Endothelial cell of umbilical vein (primary cell): ENCODE measurements around the gene CNNM2. TPM values are rescaled to one million over a fixed set of nuclear protein-coding genes. Genes with fewer than 3 reads are reported as not detected.

Experiments
- BruUV-seq: library from RNA; stranded (reverse); fragments of 400-500 nt; replicated peaks from 2 replicates; lab custom pipeline; 2021; lab: Mats Ljungman, UMichigan
- CTCF ChIA-PET: fragments of 300-600, 350-600 bp; sonication (Branson Sonifier 250); formaldehyde crosslinking; loops from one replicate; lab custom pipeline; 2021; ENCODE audit warnings: antibody characterized with exemption, inconsistent platforms; lab: Charles Lee
- POLR2A ChIA-PET: fragments of 300-600, 350-600 bp; sonication (Branson Sonifier 250); formaldehyde crosslinking; loops from one replicate; lab custom pipeline; 2021; ENCODE audit warnings: antibody characterized with exemption, inconsistent platforms; lab: Charles Lee
- DNase-seq: peaks from one replicate; pipeline ENCODE4 v3.0.0-alpha.2; 2011; ENCODE audit warnings: low read depth, low spot score
- FAIRE-seq: peaks from 2 replicates; lab custom pipeline; 2011; peaks lifted over from hg19 to GRCh38; lab: Jason Lieb, UNC
- H2AFZ ChIP-seq: 2 replicates; pipeline ENCODE4 v1.6.0; 2012; ENCODE audit warnings: low read depth, low read length, control low read depth, inconsistent platforms
- H3K27ac ChIP-seq: 2 replicates; pipeline ENCODE4 v1.5.1; 2011; ENCODE audit warnings: low read depth, mild to moderate bottlenecking, control low read depth, low read length, moderate library complexity; ENCODE audit not compliant: insufficient read depth
- H3K27me3 ChIP-seq, 2 experiments: 2 replicates each; pipeline versions ENCODE4 v1.6.0 to v1.6.1; 2011; ENCODE audit warnings: low read length in 2 of 2, mixed read lengths in 1 of 2; ENCODE audit not compliant: control insufficient read depth in 2 of 2, insufficient read depth in 2 of 2
- H3K36me3 ChIP-seq, 2 experiments: 2 replicates in 1 of 2; 3 replicates in 1 of 2; pipeline ENCODE4 v1.5.1; 2011; ENCODE audit warnings: low read length in 2 of 2, mild to moderate bottlenecking in 1 of 2, moderate library complexity in 1 of 2; ENCODE audit not compliant: control insufficient read depth in 2 of 2, insufficient read depth in 2 of 2; ENCODE audit errors: extremely low read depth in 1 of 2
- H3K4me1 ChIP-seq: 3 replicates; pipeline ENCODE4 v1.5.1; 2011; ENCODE audit warnings: mild to moderate bottlenecking, low read length; ENCODE audit not compliant: control insufficient read depth, insufficient read depth; ENCODE audit errors: extremely low read depth
- H3K4me2 ChIP-seq: 2 replicates; pipeline ENCODE4 v1.6.1; 2011; ENCODE audit warnings: low read length, control low read depth, mixed read lengths; ENCODE audit not compliant: insufficient read depth
- H3K4me3 ChIP-seq, 3 experiments: fragments of 200-600 bp in 1 of 3; sonication (generic), shearing (Covaris generic) in 1 of 3; replicated peaks in 1 of 3; 2 replicates each; pipeline ENCODE4 v1.5.1; 2011 to 2016; ENCODE audit warnings: control low read depth in 3 of 3, low read length in 3 of 3, mild to moderate bottlenecking in 2 of 3, inconsistent platforms in 1 of 3, low read depth in 1 of 3, moderate library complexity in 1 of 3; ENCODE audit not compliant: insufficient read depth in 1 of 3
- H3K79me2 ChIP-seq: 2 replicates; pipeline ENCODE4 v1.6.0; 2012; ENCODE audit warnings: low read length, inconsistent platforms; ENCODE audit not compliant: control insufficient read depth, insufficient read depth
- H3K9ac ChIP-seq: replicated peaks from 2 replicates; pipeline ENCODE3; 2011; ENCODE audit warnings: low read length, control low read depth; ENCODE audit not compliant: insufficient read depth; ENCODE audit errors: extremely low read depth
- H3K9me1 ChIP-seq: replicated peaks from 3 replicates; pipeline ENCODE4 v1.6.0; 2011; ENCODE audit warnings: mild to moderate bottlenecking, low read length; ENCODE audit not compliant: control insufficient read depth, insufficient read depth; ENCODE audit errors: extremely low read depth
- H3K9me3 ChIP-seq: replicated peaks from 2 replicates; pipeline ENCODE4 v1.5.1; 2012; ENCODE audit warnings: low read length, inconsistent platforms; ENCODE audit not compliant: control insufficient read depth, insufficient read depth
- H4K20me1 ChIP-seq: replicated peaks from 2 replicates; pipeline ENCODE3; 2011; ENCODE audit warnings: mild to moderate bottlenecking, low read length; ENCODE audit not compliant: control insufficient read depth, insufficient read depth; ENCODE audit errors: extremely low read depth
- CTCF ChIP-seq, 2 donors: IDR thresholded peaks; 1 replicate in 1 of 2; 2 replicates in 1 of 2; pipeline ENCODE4 v1.5.1; 2011; ENCODE audit warnings: low read length in 2 of 2, mild to moderate bottlenecking in 2 of 2, moderate library complexity in 2 of 2, control low read depth in 1 of 2, inconsistent platforms in 1 of 2, low read depth in 1 of 2; ENCODE audit not compliant: insufficient read depth in 1 of 2; ENCODE audit errors: extremely low read depth in 1 of 2
- EZH2 ChIP-seq: IDR thresholded peaks from 2 replicates; pipeline ENCODE4 v1.6.1; 2012; ENCODE audit warnings: borderline replicate concordance, low read depth, mild to moderate bottlenecking, moderate library complexity, low read length, inconsistent platforms; ENCODE audit not compliant: severe bottlenecking
- FOS ChIP-seq: IDR thresholded peaks from 2 replicates; pipeline ENCODE4 v1.6.1; 2011; ENCODE audit warnings: mild to moderate bottlenecking, low read length, moderate library complexity, borderline replicate concordance; ENCODE audit not compliant: insufficient read depth
- GATA2 ChIP-seq: IDR thresholded peaks from 2 replicates; pipeline ENCODE4 v1.7.0; 2011; ENCODE audit warnings: low read depth, mild to moderate bottlenecking, moderate library complexity, mixed read lengths, low read length; ENCODE audit not compliant: insufficient read length, insufficient read depth
- JUN ChIP-seq: IDR thresholded peaks from 2 replicates; pipeline ENCODE4 v1.6.1; 2011; ENCODE audit warnings: borderline replicate concordance, low read depth; ENCODE audit not compliant: insufficient read length, insufficient read depth
- MAX ChIP-seq: IDR thresholded peaks from 2 replicates; pipeline ENCODE4 v1.6.1; 2011; ENCODE audit not compliant: insufficient read depth, insufficient read length
- MYC ChIP-seq: IDR thresholded peaks from one replicate; pipeline ENCODE4 v1.6.1; 2011; ENCODE audit warnings: mild to moderate bottlenecking, low read depth, low read length
- POLR2A ChIP-seq: IDR thresholded peaks from 2 replicates; pipeline ENCODE4 v1.6.1; 2012; ENCODE audit warnings: low read depth, mild to moderate bottlenecking, control low read depth, low read length
- POLR2AphosphoS5 ChIP-seq: IDR thresholded peaks from 2 replicates; pipeline ENCODE4 v1.6.1; 2012; ENCODE audit warnings: low read depth, mild to moderate bottlenecking, control low read depth, low read length, moderate library complexity; ENCODE audit not compliant: insufficient read depth
- dilution Hi-C: fragments of 300-500 bp; cut with MboI; formaldehyde crosslinking; loops from one replicate; pipeline ENCODE4 v1.15.0; 2019; ENCODE audit warnings: low sequenced_read_pairs; ENCODE audit not compliant: extremely low pct_ligation_motif_present
- intact Hi-C: fragments of 100-400 bp; cut with micrococcal nuclease; formaldehyde crosslinking; loops from one replicate; pipeline ENCODE4 v1.10.0; 2022
- polyA plus RNA-seq, 4 experiments: library from polyadenylated mRNA; depleted of rRNA in 3 of 4; stranded (reverse) in 3 of 4; unstranded in 1 of 4; fragments of >200 nt; gene quantifications; 2 replicates each; pipeline versions ENCODE4 v1.2.1 to v1.2.3, GENCODE V29; 2011 to 2012; ENCODE audit warnings: missing spikeins in 1 of 4
- total RNA-seq: library from RNA; stranded (reverse); gene quantifications from 2 replicates; pipeline ENCODE4 v1.2.3, GENCODE V29; 2021

Gene CNNM2
- total and polyA plus RNA-seq, 2 donors (not counting 3 experiments of a cell fraction or from before 2014, with no cell fraction given): 1.9 to 3.0 TPM

GRCh38 chr10:103021150-103021899, 103.2 kb downstream of the CNNM2 start:
- intact Hi-C loops: no loop called here

More at GRCh38 chr10:103021150-103021899, 103.2 kb downstream of the CNNM2 start:
- Histone ChIP-seq H3K4me1 (no peaks in the 10 kb centered on the region), H3K9me1 (no peaks in the 10 kb centered on the region), H3K9me3 (no peaks in the 10 kb centered on the region), H3K36me3 (no peaks in the 10 kb centered on the region), H3K4me2 (no peak overlapping the region), H3K4me3 (no peak overlapping the region), H3K79me2 (no peaks in the 10 kb centered on the region), H3K9ac (no peak overlapping the region), H4K20me1 (no peaks in the 10 kb centered on the region), H3K27ac (no peak overlapping the region), H2AFZ (no peak overlapping the region), H3K27me3 (peaks cover 5 to 9% of the 10 kb centered on the region in 2 experiments)
- POLR2A ChIA-PET: no interaction called here
- dilution Hi-C loops: no loop called here
- no peak for DNase-seq
- TF ChIP-seq FOS: no peak
- TF ChIP-seq MAX: no peak
- no peak for TF ChIP-seq JUN
- TF ChIP-seq CTCF (IDR thresholded peaks at IDR 0.05; ENCODE audit: extremely low read depth in 1 of 2, insufficient read depth in 1 of 2, low read depth in 1 of 2, low read length in 2 of 2): no peak
- TF ChIP-seq POLR2A: no peak
- no peak for TF ChIP-seq GATA2
- no peak for TF ChIP-seq EZH2
- TF ChIP-seq POLR2AphosphoS5: no peak
- no peak for TF ChIP-seq MYC
- CTCF ChIA-PET: interaction anchor here (1.3 kb wide), 1 partner anchor 15 kb away, joined by 3 read pairs; no protein-coding TSS in a partner anchor
- BruUV-seq: no TSS peak
- no peak for FAIRE-seq
